ENCODE data around the gene CFAP206. TPM values are rescaled to one million over a fixed set of nuclear protein-coding genes. Genes with fewer than 3 reads are reported as not detected.

The CFAP206 gene
- total and polyA plus RNA-seq, 2 donors, result 0.24 to 1.3 TPM

- 92% methylated on average over 6 of the region's 6 CpGs for WGBS
- no peak overlapping the region for H3K27ac ChIP-seq (ENCODE audit: low read depth)
- H3K4me3 ChIP-seq (ENCODE audit: low read depth, low read length), result no peak overlapping the region
- no peaks in the 10 kb centered on the region for H3K4me1 ChIP-seq (ENCODE audit: insufficient read depth)
- no peak for DNase-seq (ENCODE audit: extremely low spot score)
- peaks cover 3% of the 10 kb centered on the region for H3K36me3 ChIP-seq (ENCODE audit: insufficient read depth)
These were observed 94.2 kb downstream of the CFAP206 start for GRCh38 chr6:87501809-87502572.

- H3K4me1 ChIP-seq (ENCODE audit: insufficient read depth), result no peaks in the 10 kb centered on the region
- DNase-seq (ENCODE audit: extremely low spot score), result no peak
- H3K36me3 ChIP-seq (ENCODE audit: insufficient read depth), result peaks cover 3% of the 10 kb centered on the region
- WGBS, result 25% methylated on average over 1 of the region's 1 CpG
- no peak overlapping the region for H3K27ac ChIP-seq (ENCODE audit: low read depth)
- no peak overlapping the region for H3K4me3 ChIP-seq (ENCODE audit: low read depth, low read length)
These were observed 96.7 kb downstream of the CFAP206 start for GRCh38 chr6:87504441-87504840.

Small RNA genes within 50 kb of the gene (small RNA-seq; reads per million reads assigned to genes)
- gene AL049697.2, result not detected
- not detected for gene RNU6-444P

Other genes with a start within 250 kb of the CFAP206 start
- gene SMIM8, start 85.4 kb upstream of the CFAP206 start, total RNA-seq, result 37.8 TPM
- gene SMIM8, start 85.4 kb upstream of the CFAP206 start, polyA plus RNA-seq, result 9.6 TPM
- 0.16 TPM for gene GJB7, start 78.7 kb upstream of the CFAP206 start, total RNA-seq
- 0.09 TPM for gene GJB7, start 78.7 kb upstream of the CFAP206 start, polyA plus RNA-seq
- gene C6orf163, start 63.2 kb upstream of the CFAP206 start, total RNA-seq, result 17.1 TPM
- gene C6orf163, start 63.2 kb upstream of the CFAP206 start, polyA plus RNA-seq, result 0.47 TPM
- 39.2 TPM for gene SLC35A1, start 65.0 kb downstream of the CFAP206 start, total RNA-seq
- gene SLC35A1, start 65.0 kb downstream of the CFAP206 start, polyA plus RNA-seq, result 28.5 TPM
- gene RARS2, start 182.0 kb downstream of the CFAP206 start, total RNA-seq, result 65.7 TPM
- 24.8 TPM for gene RARS2, start 182.0 kb downstream of the CFAP206 start, polyA plus RNA-seq
- gene ORC3, start 182.2 kb downstream of the CFAP206 start, total RNA-seq, result 56.9 TPM
- gene ORC3, start 182.2 kb downstream of the CFAP206 start, polyA plus RNA-seq, result 16.5 TPM

Measured in urinary bladder (tissue), 4 donors.